CD14-positive monocyte (primary cell): Measurements from ENCODE around the gene ARL14EPL. TPM values are rescaled to one million over a fixed set of nuclear protein-coding genes. Genes with fewer than 3 reads are reported as not detected.

Experiments
- DNase-seq, 3 donors: peaks; one replicate each; pipeline ENCODE4 v3.0.0-alpha.2; 2011 to 2022
- H2AFZ ChIP-seq: 2 replicates; pipeline ENCODE4 v1.6.0; 2012; ENCODE audit warnings: mild to moderate bottlenecking, low read depth, low read length, inconsistent platforms; ENCODE audit not compliant: insufficient read depth, poor library complexity, severe bottlenecking
- H3K27ac ChIP-seq, 2 donors: 1 replicate in 1 of 2; 2 replicates in 1 of 2; pipeline ENCODE4 v1.5.1; 2012 to 2013; ENCODE audit warnings: low read length in 2 of 2, control low read depth in 1 of 2, inconsistent platforms in 1 of 2, low read depth in 1 of 2, mild to moderate bottlenecking in 1 of 2
- H3K27me3 ChIP-seq, 2 donors: one replicate each; pipeline versions ENCODE4 v1.6.0 to v1.6.1; 2011 to 2013; ENCODE audit warnings: low read length in 2 of 2; ENCODE audit not compliant: control insufficient read depth in 2 of 2, insufficient read depth in 2 of 2
- H3K36me3 ChIP-seq, 2 donors: replicated peaks in 1 of 2; 1 replicate in 1 of 2; 2 replicates in 1 of 2; pipeline versions ENCODE4 v1.5.1 to v1.6.1; 2012 to 2013; ENCODE audit warnings: low read length in 2 of 2, control low read depth in 1 of 2, inconsistent platforms in 1 of 2, mild to moderate bottlenecking in 1 of 2; ENCODE audit not compliant: insufficient read depth in 2 of 2, control insufficient read depth in 1 of 2
- H3K4me1 ChIP-seq, 2 donors: 1 replicate in 1 of 2; 2 replicates in 1 of 2; pipeline versions ENCODE4 v1.5.1 to v1.6.1; 2012 to 2013; ENCODE audit warnings: low read length in 2 of 2, control low read depth in 1 of 2, inconsistent platforms in 1 of 2, mild to moderate bottlenecking in 1 of 2, moderate library complexity in 1 of 2; ENCODE audit not compliant: insufficient read depth in 2 of 2, control insufficient read depth in 1 of 2
- H3K4me2 ChIP-seq: replicated peaks from 2 replicates; pipeline ENCODE3; 2012; ENCODE audit warnings: low read length, moderate library complexity, mild to moderate bottlenecking; ENCODE audit not compliant: poor library complexity, severe bottlenecking; ENCODE audit errors: extremely low read depth
- H3K4me3 ChIP-seq, 3 experiments: fragments of 200-600 bp in 1 of 3; sonication (generic) in 1 of 3; replicated peaks in 1 of 3; 1 replicate in 2 of 3; 2 replicates in 1 of 3; pipeline ENCODE4 v1.5.1; 2011 to 2013; ENCODE audit warnings: low read length in 3 of 3, mild to moderate bottlenecking in 3 of 3, control low read depth in 2 of 3, low read depth in 2 of 3, inconsistent platforms in 1 of 3, moderate library complexity in 1 of 3
- H3K79me2 ChIP-seq: 2 replicates; pipeline ENCODE4 v1.6.0; 2012; ENCODE audit warnings: mild to moderate bottlenecking, control low read depth, inconsistent platforms, low read length, moderate library complexity; ENCODE audit not compliant: insufficient read depth
- H3K9ac ChIP-seq: 2 replicates; pipeline ENCODE4 v1.6.0; 2017; ENCODE audit warnings: low read length, mild to moderate bottlenecking; ENCODE audit not compliant: insufficient read depth, poor library complexity, severe bottlenecking
- H3K9me3 ChIP-seq, 2 donors: replicated peaks in 1 of 2; 1 replicate in 1 of 2; 2 replicates in 1 of 2; pipeline versions ENCODE4 v1.5.1 to v1.6.1; 2012 to 2013; ENCODE audit warnings: low read length in 2 of 2, control low read depth in 1 of 2; ENCODE audit not compliant: control insufficient read depth in 1 of 2, insufficient read depth in 1 of 2
- H4K20me1 ChIP-seq: 2 replicates; pipeline ENCODE4 v1.6.0; 2012; ENCODE audit warnings: mild to moderate bottlenecking, low read length, control low read depth, moderate library complexity; ENCODE audit not compliant: insufficient read depth
- H3K27ac Mint-ChIP-seq, 7 donors: one replicate each; pipeline ENCODE4 v1.8.0; 2020; ENCODE audit warnings: mild to moderate bottlenecking in 7 of 7, mixed read lengths in 7 of 7, moderate library complexity in 6 of 7, inconsistent platforms in 2 of 7
- H3K27me3 Mint-ChIP-seq, 3 donors: one replicate each; pipeline ENCODE4 v1.8.0; 2021 to 2022; ENCODE audit warnings: low read depth in 3 of 3, mild to moderate bottlenecking in 3 of 3, mixed read lengths in 3 of 3, moderate library complexity in 3 of 3, inconsistent platforms in 1 of 3
- H3K36me3 Mint-ChIP-seq, 2 donors: one replicate each; pipeline ENCODE4 v1.8.0; 2020; ENCODE audit warnings: mixed read lengths in 2 of 2, inconsistent platforms in 1 of 2, mild to moderate bottlenecking in 1 of 2
- H3K4me1 Mint-ChIP-seq: one replicate; pipeline ENCODE4 v1.8.0; 2020; ENCODE audit warnings: mild to moderate bottlenecking, mixed read lengths
- H3K4me3 Mint-ChIP-seq, 2 donors: one replicate each; pipeline ENCODE4 v1.8.0; 2020; ENCODE audit warnings: mild to moderate bottlenecking in 2 of 2, mixed read lengths in 2 of 2, moderate library complexity in 1 of 2
- H3K9me3 Mint-ChIP-seq, 7 donors: one replicate each; pipeline ENCODE4 v1.8.0; 2020 to 2022; ENCODE audit warnings: mixed read lengths in 7 of 7, mild to moderate bottlenecking in 6 of 7, moderate library complexity in 6 of 7, inconsistent platforms in 2 of 7
- WGBS: methylation state at CpG from one replicate; pipeline ENCODE4 v1.1.5; 2013; ENCODE audit warnings: missing lambda C conversion rate; ENCODE audit not compliant: insufficient coverage; 5-methylcytosine and 5-hydroxymethylcytosine counted together
- intact Hi-C, 2 donors: fragments of 100-400 bp; cut with micrococcal nuclease; formaldehyde crosslinking; loops; one replicate each; pipeline versions ENCODE4 v1.15.0 to v1.15.1; 2023
- polyA plus RNA-seq, 3 donors: library from polyadenylated mRNA; depleted of rRNA in 1 of 3; unstranded in 2 of 3; stranded (reverse) in 1 of 3; fragments of 300-500 nt in 2 of 3; fragments of >200 nt in 1 of 3; fragmentation: Illumina TruSeq in 2 of 3; gene quantifications; 1 replicate in 2 of 3; 2 replicates in 1 of 3; pipeline ENCODE4 v1.2.3, GENCODE V29; 2012 to 2021
- TF ChIP-seq, protein P1 (sequence below): fragments of 200-600 bp; IDR thresholded peaks from one replicate; pipeline ENCODE4 v1.8.0; 2022; ENCODE audit warnings: antibody characterized with exemption, mild to moderate bottlenecking

The ARL14EPL gene
- polyA plus RNA-seq, 3 donors: 0.11 TPM; not detected in 2

DNA sequence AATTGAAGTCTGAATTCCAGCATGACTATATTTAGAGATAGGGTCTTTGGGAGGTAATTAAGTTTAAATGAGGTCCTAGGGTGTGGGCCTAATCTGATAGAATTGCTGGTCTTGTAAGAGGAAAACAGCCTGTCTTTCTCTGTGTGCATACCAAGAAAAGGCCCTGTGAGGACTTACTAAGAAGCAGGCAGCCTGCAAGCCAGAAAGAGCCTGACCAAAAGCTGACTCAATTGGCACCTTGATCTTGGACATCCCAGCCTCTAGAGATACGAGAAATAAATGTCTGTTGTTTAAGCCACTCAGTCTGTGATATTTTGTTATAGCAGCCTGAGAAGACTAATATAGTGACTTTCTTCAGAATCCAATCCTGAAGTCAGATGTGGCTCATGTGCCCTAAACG is 14.6 kb downstream of the ARL14EPL start:
- Mint-ChIP-seq H3K4me3 (no peak overlapping the region), H3K9me3 (peaks cover 0 to 2% (median 0%) of the 10 kb centered on the region in 7 donors), H3K27me3 (peaks cover 0 to 2% (median 0%) of the 10 kb centered on the region in 3 donors), H3K27ac (no peak overlapping the region), H3K4me1 (no peaks in the 10 kb centered on the region), H3K36me3 (no peaks in the 10 kb centered on the region)
- H3K27ac ChIP-seq: no peak overlapping the region
- no peak for DNase-seq
- no peak overlapping the region for H2AFZ ChIP-seq
- no peak overlapping the region for H3K4me2 ChIP-seq
- no peak overlapping the region for H3K4me3 ChIP-seq
- no peaks in the 10 kb centered on the region for H3K79me2 ChIP-seq
- no CpG with 5 or more reads among the region's 2 CpGs for WGBS
- no peaks in the 10 kb centered on the region for H3K36me3 ChIP-seq
- H3K27me3 ChIP-seq: peaks cover 0 to 2% of the 10 kb centered on the region in 2 donors
- no peaks in the 10 kb centered on the region for H3K9me3 ChIP-seq
- H3K4me1 ChIP-seq: no peaks in the 10 kb centered on the region
- TF ChIP-seq, protein P1, sequence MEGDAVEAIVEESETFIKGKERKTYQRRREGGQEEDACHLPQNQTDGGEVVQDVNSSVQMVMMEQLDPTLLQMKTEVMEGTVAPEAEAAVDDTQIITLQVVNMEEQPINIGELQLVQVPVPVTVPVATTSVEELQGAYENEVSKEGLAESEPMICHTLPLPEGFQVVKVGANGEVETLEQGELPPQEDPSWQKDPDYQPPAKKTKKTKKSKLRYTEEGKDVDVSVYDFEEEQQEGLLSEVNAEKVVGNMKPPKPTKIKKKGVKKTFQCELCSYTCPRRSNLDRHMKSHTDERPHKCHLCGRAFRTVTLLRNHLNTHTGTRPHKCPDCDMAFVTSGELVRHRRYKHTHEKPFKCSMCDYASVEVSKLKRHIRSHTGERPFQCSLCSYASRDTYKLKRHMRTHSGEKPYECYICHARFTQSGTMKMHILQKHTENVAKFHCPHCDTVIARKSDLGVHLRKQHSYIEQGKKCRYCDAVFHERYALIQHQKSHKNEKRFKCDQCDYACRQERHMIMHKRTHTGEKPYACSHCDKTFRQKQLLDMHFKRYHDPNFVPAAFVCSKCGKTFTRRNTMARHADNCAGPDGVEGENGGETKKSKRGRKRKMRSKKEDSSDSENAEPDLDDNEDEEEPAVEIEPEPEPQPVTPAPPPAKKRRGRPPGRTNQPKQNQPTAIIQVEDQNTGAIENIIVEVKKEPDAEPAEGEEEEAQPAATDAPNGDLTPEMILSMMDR: no peak
- no peak overlapping the region for H3K9ac ChIP-seq
- H4K20me1 ChIP-seq: no peaks in the 10 kb centered on the region
- intact Hi-C loops: no loop called here

DNA sequence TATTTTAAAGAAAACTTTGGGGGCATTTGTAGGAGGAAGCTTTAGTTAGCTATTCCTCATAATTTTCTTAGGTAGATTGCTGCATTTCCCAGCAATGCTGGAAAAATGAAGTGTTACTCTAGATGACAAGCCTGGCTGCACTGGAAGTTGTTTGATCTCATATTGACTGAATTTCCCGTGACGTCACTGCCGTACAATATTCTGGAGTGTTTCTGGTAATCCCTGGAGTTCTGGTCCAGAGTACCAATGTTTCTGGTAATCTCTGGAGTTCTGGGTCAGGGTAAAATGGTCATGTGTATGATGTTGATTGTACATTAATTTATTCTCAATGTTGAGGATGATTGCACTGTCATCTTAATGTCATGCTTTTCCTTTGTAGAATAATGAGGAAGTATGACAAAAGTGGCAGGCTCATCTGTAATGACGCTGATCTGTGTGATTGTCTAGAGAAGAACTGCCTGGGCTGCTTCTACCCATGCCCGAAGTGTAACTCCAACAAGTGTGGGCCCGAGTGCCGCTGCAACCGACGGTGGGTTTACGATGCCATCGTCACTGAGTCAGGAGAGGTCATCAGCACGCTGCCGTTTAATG is 26.2 kb downstream of the ARL14EPL start:
- H3K4me2 ChIP-seq: no peak overlapping the region
- TF ChIP-seq, protein P1: no peak
- Mint-ChIP-seq H3K9me3 (no peaks in the 10 kb centered on the region), H3K27ac (no peak overlapping the region), H3K4me3 (no peak overlapping the region), H3K4me1 (peaks cover 3% of the 10 kb centered on the region), H3K36me3 (no peaks in the 10 kb centered on the region), H3K27me3 (peaks cover 0 to 4% (median 2%) of the 10 kb centered on the region in 3 donors)
- H3K4me3 ChIP-seq: no peak overlapping the region
- no peak for DNase-seq
- no peaks in the 10 kb centered on the region for H3K27me3 ChIP-seq
- no peak overlapping the region for H3K9ac ChIP-seq
- no peak overlapping the region for H3K27ac ChIP-seq
- H3K79me2 ChIP-seq: no peaks in the 10 kb centered on the region
- no peaks in the 10 kb centered on the region for H3K36me3 ChIP-seq
- no peaks in the 10 kb centered on the region for H3K9me3 ChIP-seq
- H3K4me1 ChIP-seq: no peaks in the 10 kb centered on the region
- intact Hi-C loops: no loop called here
- no peaks in the 10 kb centered on the region for H4K20me1 ChIP-seq
- 78% methylated on average over 5 of the region's 13 CpGs for WGBS
- H2AFZ ChIP-seq: peak overlapping the region; percentile 2
